Osteocyte (in vitro differentiated cells): ENCODE data around the gene TMEM45A. TPM values are rescaled to one million over a fixed set of nuclear protein-coding genes. Genes with fewer than 3 reads are reported as not detected.
"Not testable (repeated sequence)": the region's sequence is repeated elsewhere in the genome, so short reads cannot be mapped to it uniquely, and the experiment has no call there.

ENCODE experiments used
- DNase-seq: peaks from one replicate; pipeline ENCODE4 v3.0.0; 2021; ENCODE audit warnings: mixed read lengths; ENCODE audit not compliant: unreplicated experiment; ENCODE audit errors: extremely low spot score
- H3K27ac Mint-ChIP-seq: one replicate; pipeline ENCODE4 v1.8.0; 2021; ENCODE audit warnings: mild to moderate bottlenecking, mixed read lengths; ENCODE audit not compliant: unreplicated experiment
- H3K27me3 Mint-ChIP-seq: one replicate; pipeline ENCODE4 v1.8.0; 2021; ENCODE audit warnings: mixed read lengths; ENCODE audit not compliant: unreplicated experiment
- H3K36me3 Mint-ChIP-seq: one replicate; pipeline ENCODE4 v1.8.0; 2021; ENCODE audit warnings: mixed read lengths; ENCODE audit not compliant: unreplicated experiment
- H3K4me1 Mint-ChIP-seq: one replicate; pipeline ENCODE4 v1.8.0; 2021; ENCODE audit warnings: mixed read lengths; ENCODE audit not compliant: unreplicated experiment
- H3K4me3 Mint-ChIP-seq: one replicate; pipeline ENCODE4 v1.8.0; 2021; ENCODE audit warnings: mild to moderate bottlenecking, moderate library complexity, mixed read lengths; ENCODE audit not compliant: unreplicated experiment
- H3K9me3 Mint-ChIP-seq: one replicate; pipeline ENCODE4 v1.8.0; 2021; ENCODE audit warnings: mixed read lengths; ENCODE audit not compliant: unreplicated experiment
- total RNA-seq: library from RNA; stranded (reverse); gene quantifications from 2 replicates; pipeline ENCODE4 v1.2.1, GENCODE V29; 2021
- TF ChIP-seq, protein P1 (sequence below): fragments of 200-600 bp; sonication (generic); IDR thresholded peaks from 2 replicates; pipeline ENCODE4 v1.5.0; 2021; ENCODE audit warnings: antibody characterized with exemption, mild to moderate bottlenecking, moderate library complexity

The TMEM45A gene
- total RNA-seq, 1 donor from 2014 or later = 29.1 TPM

DNA sequence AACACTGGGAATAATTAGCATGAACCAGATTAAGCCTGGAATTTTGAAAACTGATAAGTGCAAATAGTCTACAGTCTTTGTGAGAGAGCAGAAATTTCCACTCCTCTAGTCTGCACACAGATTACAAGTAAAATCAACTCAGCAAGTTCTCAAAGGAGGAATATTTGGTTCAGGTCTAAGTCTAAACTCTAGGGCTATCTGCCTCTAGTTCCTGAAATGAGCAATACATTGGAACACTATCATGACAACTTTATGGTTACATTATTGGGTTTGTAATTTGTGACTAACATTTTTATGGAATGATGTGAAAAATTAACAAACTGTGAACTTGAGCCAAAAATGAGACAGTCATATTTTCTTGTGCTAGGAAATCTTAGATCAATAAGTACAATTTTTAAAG, 86.2 kb downstream of the TMEM45A start:
- Mint-ChIP-seq H3K36me3 (peaks cover 14% of the 10 kb centered on the region), H3K4me3 (no peak overlapping the region), H3K4me1 (peaks cover 20% of the 10 kb centered on the region), H3K9me3 (peaks cover 4% of the 10 kb centered on the region), H3K27ac (no peak overlapping the region), H3K27me3 (no peaks in the 10 kb centered on the region)
- TF ChIP-seq, protein P1, sequence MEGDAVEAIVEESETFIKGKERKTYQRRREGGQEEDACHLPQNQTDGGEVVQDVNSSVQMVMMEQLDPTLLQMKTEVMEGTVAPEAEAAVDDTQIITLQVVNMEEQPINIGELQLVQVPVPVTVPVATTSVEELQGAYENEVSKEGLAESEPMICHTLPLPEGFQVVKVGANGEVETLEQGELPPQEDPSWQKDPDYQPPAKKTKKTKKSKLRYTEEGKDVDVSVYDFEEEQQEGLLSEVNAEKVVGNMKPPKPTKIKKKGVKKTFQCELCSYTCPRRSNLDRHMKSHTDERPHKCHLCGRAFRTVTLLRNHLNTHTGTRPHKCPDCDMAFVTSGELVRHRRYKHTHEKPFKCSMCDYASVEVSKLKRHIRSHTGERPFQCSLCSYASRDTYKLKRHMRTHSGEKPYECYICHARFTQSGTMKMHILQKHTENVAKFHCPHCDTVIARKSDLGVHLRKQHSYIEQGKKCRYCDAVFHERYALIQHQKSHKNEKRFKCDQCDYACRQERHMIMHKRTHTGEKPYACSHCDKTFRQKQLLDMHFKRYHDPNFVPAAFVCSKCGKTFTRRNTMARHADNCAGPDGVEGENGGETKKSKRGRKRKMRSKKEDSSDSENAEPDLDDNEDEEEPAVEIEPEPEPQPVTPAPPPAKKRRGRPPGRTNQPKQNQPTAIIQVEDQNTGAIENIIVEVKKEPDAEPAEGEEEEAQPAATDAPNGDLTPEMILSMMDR = no peak
- DNase-seq = no peak

DNA sequence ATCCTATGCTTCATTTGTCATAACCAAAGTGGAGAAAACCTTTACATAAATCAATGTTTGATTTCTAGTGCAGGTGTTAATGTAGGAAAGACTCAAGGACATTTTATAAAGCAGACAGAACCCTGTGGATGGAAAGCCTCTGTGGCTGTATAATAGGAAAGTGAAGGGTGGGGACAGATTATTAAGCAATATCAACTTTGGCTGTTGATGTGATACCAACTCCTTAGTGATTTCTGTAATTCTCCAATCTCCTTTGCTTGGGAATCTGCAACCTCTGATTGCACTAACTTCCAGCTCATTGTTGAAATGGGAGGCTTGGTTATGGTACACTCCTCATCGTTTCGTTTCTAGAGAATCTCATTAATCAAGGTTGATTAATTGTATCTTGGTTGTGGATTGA, 87.7 kb downstream of the TMEM45A start:
- no peaks in the 10 kb centered on the region for H3K27me3 Mint-ChIP-seq
- H3K4me3 Mint-ChIP-seq = no peak overlapping the region
- H3K36me3 Mint-ChIP-seq = peaks cover 16% of the 10 kb centered on the region
- TF ChIP-seq, protein P1 = no peak
- peaks cover 20% of the 10 kb centered on the region for H3K4me1 Mint-ChIP-seq
- H3K27ac Mint-ChIP-seq = no peak overlapping the region
- DNase-seq = no peak
- peaks cover 8% of the 10 kb centered on the region for H3K9me3 Mint-ChIP-seq

DNA sequence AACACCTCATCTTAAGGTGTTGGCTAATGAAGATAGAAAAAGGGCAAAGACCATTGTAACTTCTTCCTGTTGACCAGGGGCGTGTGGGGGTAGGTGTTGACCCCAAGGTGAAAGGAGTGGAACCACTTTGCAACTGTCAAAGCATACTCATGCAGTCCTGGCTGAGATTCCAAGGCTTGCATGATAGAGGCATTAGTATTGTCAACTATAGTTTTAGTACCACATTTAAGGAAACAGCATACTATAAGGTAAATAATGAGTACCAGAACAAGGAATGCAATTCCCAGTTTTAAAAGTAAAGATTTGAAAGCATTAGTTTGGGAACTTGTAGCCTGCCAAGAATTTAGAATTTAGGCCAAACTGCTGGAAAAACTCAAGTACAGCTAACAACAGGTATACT, 89.2 kb downstream of the TMEM45A start:
- no peak for DNase-seq
- no peak overlapping the region for H3K27ac Mint-ChIP-seq
- H3K9me3 Mint-ChIP-seq = peaks cover 12% of the 10 kb centered on the region
- no peak overlapping the region for H3K4me3 Mint-ChIP-seq
- H3K4me1 Mint-ChIP-seq = peaks cover 20% of the 10 kb centered on the region
- H3K36me3 Mint-ChIP-seq = peaks cover 16% of the 10 kb centered on the region
- H3K27me3 Mint-ChIP-seq = no peaks in the 10 kb centered on the region
- TF ChIP-seq, protein P1 = no peak

DNA sequence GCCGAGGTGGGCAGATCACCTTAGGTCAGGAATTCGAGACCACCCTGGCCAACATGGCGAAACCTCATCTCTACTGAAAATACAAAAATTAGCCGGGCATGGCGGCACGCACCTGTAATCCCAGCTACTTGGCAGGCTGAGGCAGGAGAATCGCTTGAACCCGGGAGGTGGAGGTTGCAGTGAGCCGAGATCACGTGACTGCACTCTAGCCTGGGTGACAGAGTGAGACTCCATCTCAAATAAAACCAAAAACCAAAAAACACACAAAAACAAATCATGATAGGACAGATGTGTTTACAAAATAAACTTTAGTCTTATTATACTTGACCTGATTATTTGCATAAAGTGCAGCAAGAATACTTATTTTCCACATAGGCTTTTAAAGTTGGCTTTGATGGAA, 89.7 kb downstream of the TMEM45A start:
- peaks cover 12% of the 10 kb centered on the region for H3K9me3 Mint-ChIP-seq
- H3K4me3 Mint-ChIP-seq, H3K27me3 Mint-ChIP-seq, DNase-seq, H3K27ac Mint-ChIP-seq: not testable (repeated sequence)
- peaks cover 16% of the 10 kb centered on the region for H3K4me1 Mint-ChIP-seq
- H3K36me3 Mint-ChIP-seq = peaks cover 12% of the 10 kb centered on the region

DNA sequence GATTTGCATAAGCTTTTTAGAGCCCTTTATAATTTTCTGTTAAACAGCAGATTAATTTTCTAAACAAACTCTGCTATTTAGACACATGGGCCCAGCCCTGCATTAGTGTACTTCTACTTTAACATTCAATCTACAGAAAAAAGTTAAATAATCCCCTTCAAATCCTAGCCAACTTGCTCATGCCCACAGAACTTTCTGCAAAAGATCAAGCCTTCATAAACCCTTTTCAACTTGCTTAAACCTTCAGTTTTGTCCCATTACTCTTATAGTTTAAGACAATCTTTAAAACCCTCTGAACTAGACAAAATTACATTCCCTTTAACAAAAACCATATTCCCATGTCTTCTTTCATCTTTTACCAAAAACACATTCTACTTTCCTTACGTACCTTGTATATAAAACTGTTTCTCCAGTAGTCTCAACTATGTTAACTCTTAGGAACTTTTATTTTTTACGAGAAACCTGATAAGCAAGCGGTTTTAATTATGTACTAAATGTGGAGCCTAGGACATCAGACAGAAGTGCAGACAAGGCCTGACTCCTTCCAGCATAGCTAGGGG, 91.8 kb downstream of the TMEM45A start:
- no peak overlapping the region for H3K4me3 Mint-ChIP-seq
- no peaks in the 10 kb centered on the region for H3K27me3 Mint-ChIP-seq
- peaks cover 16% of the 10 kb centered on the region for H3K4me1 Mint-ChIP-seq
- peaks cover 12% of the 10 kb centered on the region for H3K9me3 Mint-ChIP-seq
- TF ChIP-seq, protein P1 = no peak
- H3K27ac Mint-ChIP-seq = no peak overlapping the region
- DNase-seq = no peak
- peaks cover 5% of the 10 kb centered on the region for H3K36me3 Mint-ChIP-seq

DNA sequence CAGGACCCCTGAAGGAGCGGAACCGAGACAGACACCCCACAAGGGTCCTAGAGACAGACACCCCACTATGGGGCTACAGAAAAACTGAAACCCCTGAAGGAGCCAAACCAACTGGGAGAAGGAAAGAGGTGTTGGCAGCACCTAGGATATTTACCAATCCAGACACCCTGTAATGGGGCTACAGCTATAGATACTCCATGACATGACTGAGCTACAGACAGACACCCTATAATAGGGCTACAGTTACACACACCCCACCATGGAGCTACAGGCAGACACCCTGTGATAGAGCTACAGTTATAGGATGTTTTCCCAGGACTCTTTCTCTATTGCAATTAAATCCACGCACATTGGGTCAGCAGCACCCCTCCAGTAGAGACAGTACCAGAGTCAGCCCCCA, 94.4 kb downstream of the TMEM45A start:
- peaks cover 12% of the 10 kb centered on the region for H3K9me3 Mint-ChIP-seq
- peaks cover 5% of the 10 kb centered on the region for H3K36me3 Mint-ChIP-seq
- H3K4me3 Mint-ChIP-seq = no peak overlapping the region
- no peak for DNase-seq
- H3K27ac Mint-ChIP-seq = no peak overlapping the region
- TF ChIP-seq, protein P1 = no peak
- H3K4me1 Mint-ChIP-seq = peaks cover 14% of the 10 kb centered on the region
- H3K27me3 Mint-ChIP-seq = no peaks in the 10 kb centered on the region
